HG03039 (cell line): Measurements from ENCODE around the gene PATE1.
"Not testable (repeated sequence)": the region's sequence is repeated elsewhere in the genome, so short reads cannot be mapped to it uniquely, and the experiment has no call there.

Source experiments
- ATAC-seq: cut with Tn5 transposase; IDR thresholded peaks from one replicate; pipeline ENCODE4 v1.9.1; 2021; ENCODE audit warnings: mild to moderate bottlenecking, moderate library complexity; ENCODE audit not compliant: unreplicated experiment

PATE1 gene, protein sequence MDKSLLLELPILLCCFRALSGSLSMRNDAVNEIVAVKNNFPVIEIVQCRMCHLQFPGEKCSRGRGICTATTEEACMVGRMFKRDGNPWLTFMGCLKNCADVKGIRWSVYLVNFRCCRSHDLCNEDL

DNA sequence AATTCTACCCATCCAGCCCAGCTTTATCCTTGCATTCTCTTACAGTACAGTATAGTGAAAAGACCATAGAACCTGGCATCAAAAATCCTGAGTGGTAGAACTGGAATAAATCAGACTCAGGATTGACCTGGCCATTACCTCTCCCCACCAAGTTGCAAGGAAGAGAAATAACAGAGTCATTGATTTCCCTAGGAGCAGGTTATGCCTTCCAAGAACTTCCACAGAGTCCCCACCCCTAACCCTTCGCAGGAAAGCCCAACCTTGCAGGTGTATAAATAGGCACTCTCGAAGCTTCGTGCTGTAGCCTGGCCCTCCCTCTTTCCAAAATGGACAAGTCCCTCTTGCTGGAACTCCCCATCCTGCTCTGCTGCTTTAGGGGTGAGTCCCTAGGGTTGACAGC, at the start of gene PATE1:
Gene PATE1, plus strand, starts transcription at position 301 of the 400 bp plus-strand sequence. Its CDS starts 26 bp downstream, at position 327.
- no peak for ATAC-seq

DNA sequence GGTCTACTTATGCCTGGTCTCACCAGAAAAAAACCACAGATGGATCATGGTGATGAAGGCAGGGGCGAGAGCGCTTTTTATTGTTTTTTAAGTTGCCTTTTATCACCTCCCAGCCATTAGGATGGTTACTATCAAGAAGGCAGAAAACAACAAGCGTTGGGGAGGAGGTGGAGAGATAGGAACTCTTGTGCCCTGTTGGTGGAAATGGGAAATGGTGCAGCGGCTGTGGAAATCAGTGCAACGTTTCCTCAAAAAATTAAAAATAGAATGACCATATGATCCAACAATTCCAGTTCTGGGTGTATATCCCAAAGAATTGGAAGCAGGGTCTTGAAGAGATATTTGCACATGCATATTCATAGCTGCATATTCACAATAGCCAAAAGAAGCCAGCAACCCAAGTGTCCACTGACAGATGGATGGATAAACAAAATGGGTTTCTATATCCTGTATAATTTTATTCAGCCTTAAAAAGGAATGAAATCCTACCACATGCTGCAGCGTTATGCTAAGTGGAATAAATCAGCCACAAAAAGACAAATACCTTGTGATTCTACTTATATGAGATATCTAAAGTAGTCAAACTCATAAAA, 45.0 kb upstream of the PATE1 start:
- no peak for ATAC-seq

DNA sequence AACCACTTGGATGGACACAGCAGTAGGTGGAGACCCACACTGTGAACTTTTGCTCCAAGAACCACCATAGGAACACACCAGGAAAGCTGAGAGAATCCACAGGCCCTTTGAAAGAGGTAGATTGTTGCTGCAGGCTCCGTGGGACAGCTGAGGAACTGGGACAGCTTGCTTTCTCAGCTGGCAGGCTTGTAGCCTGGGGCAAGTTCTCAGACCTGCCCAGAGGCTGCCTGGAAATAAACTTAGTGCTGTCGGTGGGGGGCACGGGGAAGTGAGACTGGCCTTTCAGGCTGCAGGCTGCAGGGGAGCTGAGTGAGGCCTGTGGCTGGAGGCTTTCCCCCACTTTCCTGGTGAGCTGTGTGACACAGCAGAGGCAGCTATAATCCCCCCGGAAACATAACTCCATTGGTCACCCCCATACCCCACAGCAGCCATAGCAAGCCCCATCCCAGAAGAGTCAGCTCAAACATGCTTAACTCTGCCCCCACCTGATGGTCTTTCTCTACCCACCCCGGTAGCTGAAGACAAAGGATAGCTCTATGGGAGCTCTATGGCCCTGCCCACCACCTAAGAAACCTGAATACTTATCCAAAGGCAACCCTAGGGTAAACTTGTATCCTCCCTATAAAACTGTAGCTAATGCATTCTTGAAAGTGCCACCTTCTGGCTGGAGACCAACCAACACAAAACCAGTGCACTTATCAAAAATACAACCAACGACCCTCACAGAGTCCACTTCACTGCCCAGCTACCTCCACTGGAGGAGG, 44.0 kb upstream of the PATE1 start:
- no peak for ATAC-seq

DNA sequence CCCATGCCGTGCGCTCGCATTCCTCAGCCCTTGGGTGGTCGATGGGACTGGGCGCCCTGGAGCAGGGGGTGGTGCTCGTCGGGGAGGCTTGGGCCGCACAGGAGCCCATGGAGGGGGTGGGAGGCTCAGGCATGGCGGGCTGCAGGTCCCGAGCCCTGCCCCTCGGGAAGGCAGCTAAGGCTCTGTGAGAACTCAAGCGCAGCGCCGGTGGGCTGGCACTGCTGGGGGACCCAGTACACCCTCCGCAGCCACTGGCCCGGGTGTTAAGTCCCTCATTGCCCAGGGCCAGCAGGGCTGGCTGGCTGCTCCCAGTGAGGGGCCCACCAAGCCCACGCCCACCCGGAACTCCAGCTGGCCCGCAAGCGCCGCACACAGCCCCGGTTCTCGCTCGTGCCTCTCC, 41.4 kb upstream of the PATE1 start:
- ATAC-seq: not testable (repeated sequence)

GRCh38 chr11:125720781-125721180, 25.3 kb upstream of the PATE1 start:
- no peak for ATAC-seq

- no peak for ATAC-seq
These were observed 22.0 kb upstream of the PATE1 start for GRCh38 chr11:125724125-125724524.

- ATAC-seq: no peak
These were observed 17.1 kb upstream of the PATE1 start for GRCh38 chr11:125728969-125729368.

DNA sequence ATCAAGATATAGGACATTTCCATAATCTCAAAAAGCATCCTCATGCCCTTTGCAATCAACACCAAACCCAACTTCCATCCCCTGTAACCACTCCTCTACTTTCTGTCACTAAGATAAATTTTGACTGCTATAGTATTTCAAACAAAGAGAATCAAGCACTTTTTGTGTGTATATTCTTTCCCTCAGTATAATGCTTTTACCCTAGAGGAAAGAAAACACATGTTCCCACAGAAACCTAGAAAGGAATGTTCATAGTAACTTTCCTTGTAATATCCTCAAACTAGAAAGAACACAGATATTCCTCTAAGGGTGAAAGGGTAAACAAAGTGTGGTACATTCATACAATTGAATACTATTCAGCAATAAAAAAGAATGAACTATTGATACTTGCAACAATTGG, 5.5 kb upstream of the PATE1 start:
- ATAC-seq: no peak

DNA sequence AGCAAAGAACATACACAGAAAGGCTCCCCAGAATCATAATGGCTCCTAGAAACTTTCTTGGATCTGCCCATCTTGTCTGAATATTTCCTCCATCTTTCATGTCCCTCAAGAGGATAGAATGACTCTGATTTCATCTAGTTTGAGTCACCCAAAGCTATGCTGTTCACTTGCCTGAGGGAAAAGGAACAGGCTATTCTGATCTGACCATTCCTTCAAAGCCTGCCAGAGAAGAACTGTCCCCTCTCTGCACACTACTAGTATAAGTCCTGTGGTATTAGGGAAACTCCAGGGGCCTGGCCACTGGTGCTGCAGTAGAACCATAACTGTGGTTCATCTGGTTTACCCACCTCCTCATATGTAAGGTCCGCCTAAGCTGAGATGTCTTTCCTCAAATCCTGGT, 2.4 kb upstream of the PATE1 start:
- no peak for ATAC-seq

- no peak for ATAC-seq
These were observed 4.5 kb downstream of the PATE1 start for GRCh38 chr11:125750629-125751028.

DNA sequence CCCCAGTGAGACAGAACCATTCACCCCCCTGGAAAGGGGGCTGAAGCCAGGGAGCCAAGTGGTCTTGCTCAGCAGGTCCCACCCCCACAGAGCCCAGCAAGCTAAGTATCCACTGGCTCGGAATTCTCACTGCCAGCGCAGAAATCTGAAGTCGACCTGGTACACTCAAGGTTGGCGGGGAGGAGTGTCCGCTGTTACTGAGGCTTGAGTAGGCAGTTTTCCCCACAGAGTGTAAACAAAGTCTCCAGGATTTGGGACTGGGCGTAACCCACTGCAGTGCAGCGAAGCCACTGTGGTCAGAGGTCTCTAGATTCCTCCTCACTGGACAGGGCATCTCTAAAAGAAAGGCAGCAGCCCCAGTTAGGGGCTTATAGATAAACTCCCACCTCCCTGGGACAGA, 10.0 kb downstream of the PATE1 start:
- ATAC-seq: no peak

DNA sequence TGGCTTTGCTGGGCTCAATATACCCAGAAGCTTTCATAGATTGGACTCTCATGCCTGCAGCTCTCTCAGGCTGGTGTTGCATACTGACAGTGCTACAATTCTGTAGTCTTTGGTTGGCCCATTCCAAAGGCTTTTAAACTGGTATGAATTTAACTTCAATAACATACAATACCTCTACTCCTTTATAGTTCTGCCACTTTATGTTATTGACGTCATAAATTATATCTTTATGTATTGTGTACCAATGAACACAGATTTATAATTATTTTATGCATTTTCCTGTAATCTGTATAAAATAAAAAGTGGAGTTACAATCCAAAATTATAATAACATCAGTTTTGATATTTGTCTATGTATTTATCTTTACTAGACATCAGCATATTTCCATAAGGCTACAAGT, 16.4 kb downstream of the PATE1 start:
- ATAC-seq: no peak

DNA sequence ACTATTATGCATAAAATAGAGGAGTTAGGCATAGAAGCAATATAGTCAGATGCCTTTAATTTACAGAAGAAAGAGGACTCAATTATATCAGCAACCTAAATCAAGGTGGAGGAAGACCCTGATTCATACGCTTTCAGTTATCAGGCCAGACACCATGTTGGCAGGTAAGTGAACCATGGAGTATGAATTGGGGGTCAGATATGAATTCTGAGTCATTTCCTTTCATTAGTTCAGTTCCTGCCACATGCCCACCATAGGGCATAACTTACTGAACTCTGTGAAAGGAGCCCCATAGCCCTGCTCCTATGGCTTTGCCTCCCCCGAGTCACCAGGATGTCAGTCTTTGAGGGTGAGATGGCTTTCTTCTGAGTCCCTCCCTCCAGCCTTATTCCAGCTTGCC, 17.4 kb downstream of the PATE1 start:
- ATAC-seq: no peak

DNA sequence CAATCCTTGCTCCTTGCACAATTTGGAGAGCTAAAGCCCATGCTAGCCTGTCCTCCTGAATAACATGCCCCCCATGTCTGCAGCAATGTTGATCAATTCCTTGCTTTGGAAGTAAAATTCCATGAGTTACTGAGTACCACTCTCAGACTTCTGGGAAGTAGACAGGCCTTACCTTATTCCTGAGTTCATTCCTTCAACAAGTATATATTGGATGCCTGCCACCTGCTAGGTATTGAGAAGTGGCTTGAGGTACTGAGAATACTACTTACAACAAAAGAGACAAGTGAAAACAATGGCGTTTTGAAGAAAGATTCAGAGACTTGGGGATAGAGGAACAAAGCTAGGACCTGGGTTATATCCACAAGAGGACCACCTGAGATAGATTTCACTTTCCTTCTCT, 20.2 kb downstream of the PATE1 start:
- no peak for ATAC-seq

- ATAC-seq: no peak
These were observed 22.4 kb downstream of the PATE1 start for GRCh38 chr11:125768336-125769046.

- no peak for ATAC-seq
These were observed 24.5 kb downstream of the PATE1 start for GRCh38 chr11:125770583-125770982.

- no peak for ATAC-seq
These were observed 26.9 kb downstream of the PATE1 start for GRCh38 chr11:125772834-125773505.

GRCh38 chr11:125773516-125773915, 27.4 kb downstream of the PATE1 start:
- ATAC-seq: no peak

DNA sequence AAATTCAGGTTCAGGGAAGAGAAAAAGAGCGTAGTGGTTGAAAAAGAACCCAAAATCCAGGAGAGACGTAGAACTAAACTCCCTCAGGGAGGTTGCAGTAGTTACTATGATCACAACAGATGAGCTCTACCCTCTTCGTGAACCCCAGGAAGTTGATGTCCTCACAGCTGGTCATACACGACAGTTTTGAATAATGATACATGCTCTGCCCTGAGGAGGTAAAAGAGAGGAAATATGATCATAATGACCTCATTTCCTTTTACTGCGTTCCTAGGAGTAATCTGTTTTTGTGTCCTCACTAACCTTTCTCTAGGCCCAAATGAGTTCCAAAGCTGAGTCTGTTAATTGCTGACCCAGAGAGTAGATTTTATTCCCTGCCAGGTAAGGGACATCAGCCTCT, 31.2 kb downstream of the PATE1 start:
- ATAC-seq: no peak

DNA sequence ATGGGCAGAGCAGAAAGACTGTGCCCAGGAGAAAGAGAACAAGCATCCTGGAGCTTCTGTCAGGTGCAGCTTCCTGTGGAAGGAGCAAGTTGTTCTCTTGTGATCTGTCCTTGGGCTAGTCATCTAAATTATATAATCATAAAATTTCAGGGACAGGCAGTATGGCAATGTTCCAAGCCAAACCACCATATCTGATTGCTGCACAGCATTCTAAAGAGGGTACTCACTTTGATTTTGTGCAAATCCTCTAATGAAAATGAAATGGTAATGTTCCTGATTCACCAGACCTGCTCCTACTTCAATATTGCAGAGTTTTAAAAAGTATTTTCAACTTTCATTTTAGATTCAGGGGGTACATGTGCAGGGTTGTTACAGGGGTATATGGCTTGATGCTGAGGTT, 32.6 kb downstream of the PATE1 start, which contains the start of gene PATE2:
Gene PATE2, minus strand, starts transcription at position 101 of the 400 bp plus-strand sequence. Its CDS starts 55 bp downstream, at position 46.
- no peak for ATAC-seq

DNA sequence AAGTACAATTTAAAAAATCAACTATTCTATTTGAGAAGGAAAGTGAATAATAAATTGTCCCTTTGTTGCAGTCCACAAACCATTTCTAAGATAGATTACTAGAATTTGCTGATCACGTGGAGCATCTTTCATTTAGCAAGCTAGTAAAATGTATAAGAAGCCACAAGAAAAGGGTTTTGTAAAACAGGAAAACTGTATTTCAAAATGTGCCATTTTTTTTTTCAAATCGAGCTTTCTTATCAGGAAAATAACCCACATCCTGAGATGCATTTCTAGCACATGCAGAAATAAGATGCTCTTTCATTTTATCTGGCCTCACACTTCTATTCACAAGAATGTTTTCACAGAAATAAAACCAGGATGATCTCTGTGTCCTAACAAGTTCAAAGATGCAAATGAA, 38.6 kb downstream of the PATE1 start:
- ATAC-seq: no peak
